ENCODE data around the gene JPH2. TPM values are rescaled to one million over a fixed set of nuclear protein-coding genes. Genes with fewer than 3 reads are reported as not detected.
"Not testable (repeated sequence)": the region's sequence is repeated elsewhere in the genome, so short reads cannot be mapped to it uniquely, and the experiment has no call there.

Gene JPH2
- total RNA-seq, 1 donor from 2014 or later: 188 TPM

DNA sequence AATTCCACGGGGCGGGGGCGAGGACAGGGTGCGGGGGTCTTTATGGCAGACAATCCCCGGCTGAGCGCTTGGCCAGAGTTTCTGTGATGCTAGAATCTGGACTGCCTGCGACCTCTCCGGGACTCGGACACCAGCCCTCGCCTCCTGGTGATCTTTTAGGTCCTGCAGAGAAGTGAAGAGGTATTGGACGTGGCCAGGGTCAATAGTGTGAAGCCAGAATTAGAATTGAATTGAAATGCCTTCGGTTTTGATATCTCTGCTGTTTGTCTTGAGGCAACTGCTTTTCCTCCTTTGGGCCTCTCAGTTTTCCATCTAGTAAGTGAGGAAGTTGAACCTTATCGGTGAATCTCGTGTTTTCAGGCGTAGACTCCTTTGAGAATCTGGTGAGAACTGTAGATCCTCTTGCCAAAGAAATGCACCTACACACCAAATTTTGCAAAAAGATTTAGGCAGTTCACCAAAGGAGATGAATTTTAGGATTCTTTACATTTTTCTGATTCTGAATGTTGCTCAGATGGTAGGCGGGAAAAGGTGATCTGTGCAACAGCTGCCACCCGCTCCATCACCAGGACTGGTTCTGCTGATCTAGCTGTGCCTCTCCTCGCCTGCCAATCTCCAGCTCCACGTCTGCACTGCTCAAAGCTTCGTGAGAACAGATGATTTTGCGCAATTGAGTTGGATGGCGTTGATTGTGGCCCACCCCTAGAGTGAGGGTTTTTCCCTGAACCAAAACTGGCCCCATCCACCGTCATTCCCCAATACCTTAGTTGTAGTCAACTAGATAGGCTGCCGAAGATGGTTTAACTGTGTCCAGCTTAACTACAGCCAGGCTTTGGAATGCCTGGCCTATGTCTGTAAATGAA is 24.4 kb upstream of the JPH2 start:
- peak; percentile 24 for DNase-seq

DNA sequence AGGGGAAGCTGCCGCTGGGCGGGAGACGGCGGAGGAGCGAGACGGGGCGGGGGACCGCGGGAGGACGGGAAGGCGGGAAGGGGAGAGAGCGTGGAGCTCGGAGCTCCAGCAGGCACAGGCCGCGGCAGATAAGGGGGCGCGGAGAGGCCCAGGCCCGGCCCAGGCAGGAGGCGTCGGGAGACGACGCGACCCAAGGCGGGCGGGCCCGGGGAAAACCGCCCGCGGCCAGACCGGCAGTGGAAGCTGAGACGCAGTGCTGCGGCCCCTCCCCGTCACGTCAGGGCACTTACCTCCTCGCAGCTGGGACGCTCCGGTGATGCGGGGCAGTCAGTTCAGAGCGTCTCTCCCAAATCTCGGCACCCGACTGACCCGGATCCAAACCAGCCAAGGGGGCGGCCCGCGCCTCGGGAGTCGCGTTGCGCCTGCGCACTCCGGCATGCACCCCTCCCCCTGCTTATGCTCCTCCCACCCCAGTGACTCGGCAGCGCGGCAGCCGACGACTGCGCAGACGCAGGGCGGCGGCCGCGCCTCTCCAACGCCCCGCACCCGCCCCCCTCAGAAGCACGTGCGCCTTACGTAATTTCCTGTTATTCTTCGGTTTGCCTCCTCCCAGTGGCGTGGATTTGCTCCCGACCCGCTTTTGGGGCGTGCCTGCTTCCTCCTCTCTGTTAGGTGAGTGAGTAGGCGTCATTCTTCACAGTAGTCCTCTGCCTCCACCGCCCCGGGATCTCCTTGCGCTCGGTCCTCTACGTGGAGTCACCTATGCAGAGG is 23.6 kb upstream of the JPH2 start, which contains the start of gene OSER1:
Gene OSER1 (minus strand): TSS at position 366 of the 771 bp plus-strand sequence. CDS start 3,814 bp downstream, outside the sequence.
- peak; percentile 99 for DNase-seq

DNA sequence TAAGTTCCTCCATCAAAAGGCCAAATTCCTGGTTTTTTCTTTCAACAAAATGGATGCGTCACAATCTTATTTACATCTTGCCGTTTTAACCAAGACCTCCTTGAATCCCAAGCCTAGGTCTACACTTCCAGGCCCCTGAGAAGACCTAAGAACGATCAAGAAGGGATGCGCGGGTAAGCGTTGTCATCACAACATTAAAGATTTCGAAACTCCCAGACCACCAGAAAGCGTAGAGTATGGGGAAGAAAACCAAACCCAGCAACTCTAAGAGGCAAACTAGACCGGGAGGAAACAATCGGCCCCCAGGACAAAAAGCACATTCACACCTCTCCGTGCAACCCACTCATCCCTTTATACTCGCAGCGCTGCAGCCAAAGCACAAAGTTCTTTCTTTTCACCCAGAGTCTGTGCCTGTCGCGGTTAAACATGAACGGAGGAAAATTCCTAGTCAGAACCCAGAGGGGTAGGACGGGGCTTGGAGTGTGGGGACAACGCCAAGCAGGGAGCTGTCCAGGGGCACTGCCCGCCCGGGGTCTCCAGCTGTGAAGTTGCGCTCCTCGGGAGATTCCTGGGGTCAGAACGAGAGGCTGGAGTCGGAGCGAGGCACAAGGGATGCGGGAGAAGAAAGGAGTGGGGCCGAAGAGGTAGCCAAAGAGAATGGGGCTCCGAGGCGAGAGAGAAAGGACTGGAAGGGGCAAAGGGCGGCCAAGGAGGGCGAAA is 22.9 kb upstream of the JPH2 start:
- DNase-seq: peak; percentile 41

DNA sequence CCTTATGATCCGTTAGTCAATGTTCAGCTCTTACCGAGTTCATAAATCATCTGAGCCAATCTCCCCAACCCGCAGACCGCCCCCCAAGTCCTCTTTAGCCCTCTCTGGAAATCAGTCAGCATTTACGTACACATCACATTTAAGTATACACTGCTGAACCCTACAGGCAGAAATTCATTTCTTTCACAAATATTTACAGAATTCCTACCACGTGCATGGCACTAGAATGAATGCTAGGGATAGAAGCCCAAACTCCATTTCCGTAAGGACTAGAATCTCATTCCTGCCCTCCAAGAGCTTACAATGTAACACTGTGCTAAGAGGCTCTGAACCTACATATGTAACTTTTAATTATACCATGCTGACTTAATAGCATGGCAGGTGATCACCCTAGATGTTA is 21.8 kb upstream of the JPH2 start:
- no peak for DNase-seq

DNA sequence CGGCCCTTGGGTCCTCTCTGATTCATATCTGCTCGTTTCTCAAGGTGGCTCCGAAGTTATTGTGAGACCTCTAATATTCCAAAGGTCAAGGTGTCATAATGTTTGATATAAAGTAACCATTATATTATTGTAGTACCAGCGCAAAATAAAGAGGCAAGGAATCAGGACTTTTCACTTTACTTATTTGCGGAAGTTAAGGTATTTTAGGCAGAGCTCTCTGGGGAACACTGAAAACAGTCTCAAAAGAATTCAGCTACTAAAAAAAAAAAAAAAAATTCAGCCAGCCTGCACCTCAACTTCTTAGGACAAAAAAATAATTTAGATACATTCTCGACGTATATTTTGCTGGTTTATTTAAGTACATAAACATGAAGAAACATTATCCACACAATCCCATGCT is 21.2 kb upstream of the JPH2 start:
- DNase-seq: no peak

DNA sequence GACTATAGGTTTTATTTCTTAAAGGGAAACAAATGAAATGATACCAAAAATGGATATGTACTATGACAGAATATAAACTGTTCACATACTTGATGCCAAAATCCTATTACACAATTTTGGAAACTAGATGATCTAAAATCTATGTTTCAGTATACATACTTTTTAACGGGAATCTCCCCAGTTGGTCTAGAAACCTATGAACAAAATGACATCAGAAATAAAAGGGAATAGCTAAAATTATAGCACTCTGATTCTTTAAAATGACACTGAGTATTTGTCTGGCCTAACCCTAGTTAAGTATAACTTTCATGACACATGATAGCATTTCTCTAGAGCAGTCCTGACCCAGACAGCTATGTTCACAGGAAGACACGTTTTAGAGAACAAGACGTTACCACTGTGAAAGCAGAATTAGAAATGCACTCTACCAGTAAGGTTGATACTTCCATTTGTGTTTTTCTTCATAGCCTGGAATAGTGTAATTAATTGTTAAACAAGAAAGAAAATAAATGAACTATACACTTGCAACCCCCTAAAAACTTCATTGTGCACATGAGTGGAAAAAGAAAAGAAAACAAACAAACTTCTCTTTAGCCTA is 20.2 kb upstream of the JPH2 start:
- DNase-seq: no peak

DNA sequence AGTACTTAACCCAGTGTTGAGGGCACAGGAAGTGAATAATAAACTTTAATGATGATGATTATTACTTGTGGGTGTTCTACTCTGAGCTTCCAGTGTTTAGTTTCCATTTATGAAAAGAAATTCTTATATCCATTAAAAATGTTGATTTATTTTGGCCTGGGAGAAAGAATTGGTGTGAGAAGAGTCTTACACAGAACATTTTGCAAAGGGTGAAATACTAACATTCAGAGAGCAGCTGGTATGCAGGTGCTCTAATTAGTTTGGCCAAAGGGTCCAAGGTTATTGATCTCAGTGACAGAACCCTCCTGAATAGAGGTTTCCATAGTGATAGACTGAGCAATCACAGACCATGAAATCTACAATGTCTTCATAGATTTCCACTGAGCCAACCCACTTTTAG is 19.1 kb upstream of the JPH2 start:
- no peak for DNase-seq

DNA sequence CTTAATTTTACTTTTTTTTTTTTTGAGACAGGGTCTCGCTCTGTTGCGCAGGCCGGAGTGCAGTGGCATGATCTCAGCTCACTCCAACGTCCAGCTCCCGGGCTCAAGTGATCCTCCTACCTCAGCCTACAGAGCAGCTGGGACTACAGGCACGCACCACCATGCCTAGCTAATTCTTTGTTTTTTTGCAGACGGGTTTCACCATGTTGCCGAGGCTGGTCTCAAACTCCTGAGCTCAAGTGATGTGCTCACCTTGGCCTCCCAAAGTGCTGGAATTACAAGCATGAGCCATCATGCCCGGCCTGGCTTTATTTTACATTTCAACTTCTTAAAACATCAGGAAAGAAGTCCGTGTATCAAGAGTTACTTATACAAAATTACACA is 17.8 kb upstream of the JPH2 start:
- no peak for DNase-seq

DNA sequence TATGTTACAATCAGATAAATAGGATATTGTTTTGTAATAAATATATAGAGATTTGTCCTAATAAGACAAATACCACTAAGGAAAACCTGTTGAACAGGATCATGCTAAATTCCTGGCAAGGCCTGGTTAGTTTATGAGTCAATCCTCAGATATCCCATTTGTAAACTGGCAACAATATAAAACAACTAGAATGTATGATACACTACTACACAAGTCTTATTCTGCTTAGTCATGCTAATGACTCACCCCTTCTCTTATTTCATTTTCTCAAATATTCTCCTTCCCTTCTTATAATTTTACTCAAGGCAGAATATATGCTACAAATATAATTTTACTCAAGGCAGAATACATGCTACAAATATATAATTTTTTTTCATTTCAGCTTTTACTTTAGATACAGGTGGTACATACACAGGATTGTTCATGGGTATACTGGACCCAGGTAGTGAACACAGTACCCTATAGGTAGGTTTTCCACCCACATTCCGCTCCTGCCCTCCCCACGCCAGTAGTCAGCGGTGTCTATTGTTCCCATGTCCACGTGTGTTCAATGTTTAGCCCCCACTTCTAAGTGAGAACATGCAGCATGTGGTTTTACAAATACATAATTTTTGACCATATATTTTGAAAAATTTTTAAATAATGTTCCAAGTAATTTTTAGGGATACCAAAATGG is 17.3 kb upstream of the JPH2 start:
- peak; percentile 15 for DNase-seq

DNA sequence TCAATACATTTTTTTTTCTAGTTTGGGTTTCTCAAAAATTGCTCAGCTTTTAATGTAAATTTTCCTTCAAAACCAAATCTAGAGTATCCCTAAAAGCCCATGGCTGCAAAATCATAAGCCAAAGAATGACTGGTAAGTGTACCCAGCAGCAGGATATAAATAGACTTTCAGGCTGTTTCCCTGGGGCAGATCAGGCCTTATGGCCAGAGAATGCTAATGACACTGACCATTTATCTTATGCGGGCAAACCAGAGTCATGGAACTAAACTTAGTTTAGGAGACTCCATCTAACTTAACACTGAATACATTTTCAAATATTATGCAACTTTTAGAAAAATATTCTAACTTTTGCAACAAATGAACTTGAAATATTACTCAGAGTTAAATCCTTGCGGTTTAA is 16.2 kb upstream of the JPH2 start:
- no peak for DNase-seq

DNA sequence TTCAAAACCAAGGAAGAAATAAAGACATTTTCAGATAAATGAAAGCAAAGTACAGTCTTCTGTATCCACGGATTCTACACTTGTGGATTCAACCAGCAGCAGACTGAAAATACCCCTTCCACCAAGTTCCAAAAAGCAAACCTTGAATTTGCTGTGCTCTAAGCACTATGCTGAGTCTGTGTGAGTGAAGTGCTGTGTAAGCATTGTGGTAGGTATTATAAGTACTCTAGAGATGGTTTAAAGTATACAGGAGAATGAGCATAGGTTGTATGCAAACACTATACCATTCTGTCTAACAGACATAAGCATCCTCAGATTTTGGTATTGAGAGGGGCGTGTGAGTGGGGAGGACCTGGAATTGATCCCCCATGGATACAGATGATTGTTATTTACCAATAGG is 14.0 kb upstream of the JPH2 start:
- no peak for DNase-seq

DNA sequence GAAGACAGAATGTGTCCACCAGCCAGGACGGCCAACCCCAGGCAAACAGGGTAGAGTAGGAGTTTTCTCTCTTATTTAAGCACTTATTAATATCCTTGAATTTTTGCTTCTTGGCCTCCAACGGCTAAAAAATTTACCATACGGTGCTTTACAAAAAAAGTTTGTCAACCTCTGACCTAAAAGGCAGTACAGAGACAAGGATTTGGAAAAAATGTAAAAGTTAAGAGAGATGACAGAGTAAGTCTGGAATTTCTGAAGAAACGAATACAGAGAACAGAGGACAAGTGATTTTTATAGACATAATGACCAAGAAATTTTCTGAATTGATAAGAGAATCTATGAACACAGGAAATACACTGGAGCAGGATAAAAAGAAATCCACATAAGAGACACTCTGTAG is 13.4 kb upstream of the JPH2 start:
- DNase-seq: no peak

DNA sequence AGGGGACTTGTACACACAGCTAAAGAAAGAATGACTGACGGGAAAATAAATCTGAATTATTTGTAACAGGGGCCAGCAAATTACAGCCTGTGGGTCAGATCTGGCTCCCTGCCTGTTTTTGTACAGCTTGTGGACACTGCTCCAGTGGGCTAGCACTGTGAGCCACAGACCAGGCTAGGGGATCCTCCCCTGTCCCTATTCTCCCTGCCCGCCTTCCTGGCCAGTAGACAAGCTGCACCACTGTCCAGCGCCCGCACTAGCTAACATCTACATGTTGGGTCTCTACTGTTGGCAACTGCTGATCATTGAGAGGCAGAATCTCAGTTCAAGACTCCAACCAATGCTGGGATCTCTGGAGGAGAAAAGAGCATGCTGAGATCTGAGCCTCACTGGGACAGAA is 12.9 kb upstream of the JPH2 start:
- no peak for DNase-seq

DNA sequence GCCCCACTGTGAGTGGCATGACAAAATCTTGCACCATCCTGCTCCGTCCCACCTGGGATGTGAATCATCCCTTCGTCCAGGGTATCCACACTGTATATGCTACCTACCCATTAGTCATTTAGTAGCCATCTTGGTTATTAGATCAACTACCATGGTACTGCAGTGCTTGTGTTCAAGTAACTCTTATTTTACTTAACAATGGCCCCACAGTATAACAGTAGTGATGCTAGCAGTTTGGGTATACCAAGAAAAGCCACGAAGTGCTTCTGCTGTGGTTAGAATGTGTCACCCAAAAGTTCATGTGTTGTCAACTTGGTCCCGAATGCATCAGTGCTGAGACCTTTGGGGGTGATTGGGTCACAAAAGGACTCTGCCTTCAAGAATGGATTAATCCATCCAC is 11.9 kb upstream of the JPH2 start:
- no peak for DNase-seq

DNA sequence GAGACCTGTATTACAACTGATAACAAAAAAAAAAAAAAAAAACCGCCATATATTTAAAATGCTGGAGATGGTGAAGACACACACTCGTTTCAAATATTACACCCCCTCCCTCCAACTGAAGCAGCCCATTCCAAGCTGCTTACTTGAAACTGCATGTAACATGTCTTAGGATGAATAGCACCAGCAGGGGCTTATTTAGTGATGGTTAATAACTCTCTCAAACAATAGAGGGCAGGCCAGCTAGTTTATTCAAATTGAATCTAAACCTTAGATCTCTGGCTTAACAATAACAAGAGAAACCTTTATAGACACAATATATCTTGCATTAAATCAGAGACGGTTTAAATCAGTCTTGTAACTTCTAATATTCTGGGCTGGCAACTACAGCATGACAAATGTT is 9.3 kb upstream of the JPH2 start:
- no peak for DNase-seq

DNA sequence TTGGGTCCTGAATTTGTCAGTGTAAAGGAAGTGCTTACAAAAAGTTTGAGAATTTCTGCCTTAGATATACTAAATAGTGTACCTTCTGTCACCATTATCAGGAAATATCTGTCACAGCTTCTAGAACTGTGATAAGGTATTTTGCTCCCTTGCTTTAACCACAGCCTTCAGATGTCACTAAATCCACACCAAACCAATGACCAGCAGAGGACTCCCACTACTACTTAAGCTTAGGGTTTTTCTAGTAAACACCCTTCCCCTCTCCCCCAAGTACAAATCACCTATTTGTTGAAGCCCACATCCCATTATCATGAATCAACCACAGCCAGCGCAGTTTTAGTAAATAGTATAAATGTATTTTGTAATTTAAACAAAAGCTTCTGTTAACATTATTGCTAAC is 8.6 kb upstream of the JPH2 start:
- DNase-seq: no peak

DNA sequence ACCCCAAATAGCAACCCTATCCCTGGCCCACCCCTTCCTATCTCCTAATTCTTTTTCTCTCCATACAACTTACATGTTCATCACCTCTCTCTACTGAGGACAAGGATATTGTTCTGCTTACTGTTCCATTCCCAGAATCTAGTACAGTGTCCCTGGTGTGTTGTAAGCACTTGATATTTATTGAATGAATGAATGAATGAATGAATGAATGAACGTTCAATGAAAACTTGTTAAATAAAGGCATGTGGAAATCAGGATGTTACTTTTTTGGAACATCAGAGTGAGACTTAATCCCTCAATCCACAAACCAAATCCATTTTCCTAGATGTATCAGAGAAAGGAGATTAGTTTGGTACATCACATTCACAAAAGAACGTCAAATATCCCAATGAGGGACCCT is 6.8 kb upstream of the JPH2 start:
- DNase-seq: no peak

DNA sequence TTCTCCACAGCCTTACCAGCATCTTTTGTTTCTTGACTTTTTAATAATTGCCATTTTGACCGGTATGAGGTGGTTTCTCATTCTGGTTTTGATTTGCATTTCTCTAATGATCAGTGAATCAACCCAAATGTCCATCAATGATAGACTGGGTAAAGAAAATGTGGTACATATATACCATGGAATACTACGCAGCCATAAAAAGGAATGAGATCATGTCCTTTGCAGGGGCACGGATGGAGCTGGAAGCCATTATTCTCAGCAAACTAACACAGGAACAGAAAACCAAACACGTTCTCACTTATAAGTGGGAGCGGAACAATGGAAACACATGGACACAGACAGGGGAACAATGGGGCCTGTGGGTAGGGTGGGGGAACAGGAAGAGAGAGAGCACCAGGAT is 4.7 kb upstream of the JPH2 start:
- not testable (repeated sequence) for DNase-seq

DNA sequence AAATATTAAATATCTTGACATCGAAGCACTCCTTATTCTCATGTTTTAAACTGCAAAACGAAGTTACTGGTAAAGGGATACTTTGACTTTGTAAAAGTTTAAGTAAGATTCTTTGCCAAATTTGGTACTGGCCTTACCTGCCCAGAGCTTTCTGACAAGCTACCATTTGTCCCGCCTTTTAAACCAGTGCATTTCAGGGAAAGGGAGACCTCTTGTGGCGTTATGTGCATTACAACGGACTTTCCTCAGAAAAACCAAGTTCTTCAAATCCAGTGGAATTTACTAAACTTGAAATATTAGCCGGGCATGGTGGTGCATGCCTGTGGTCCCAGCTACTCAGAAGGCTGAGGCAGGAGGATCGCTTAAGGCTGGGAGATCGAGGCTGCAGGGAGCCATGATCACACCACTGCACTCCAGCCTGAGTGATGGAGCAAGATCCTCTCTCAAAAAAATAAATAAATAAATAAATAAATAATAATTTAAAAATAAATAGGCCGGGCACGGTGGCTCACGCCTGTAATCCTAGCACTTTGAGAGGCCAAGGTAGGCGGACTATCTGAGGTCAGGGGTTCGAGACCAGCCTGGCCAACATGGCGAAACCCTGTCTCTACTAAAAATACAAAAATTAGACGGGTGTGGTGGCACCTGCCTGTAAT is 3.3 kb upstream of the JPH2 start:
- peak; percentile 90 for DNase-seq

DNA sequence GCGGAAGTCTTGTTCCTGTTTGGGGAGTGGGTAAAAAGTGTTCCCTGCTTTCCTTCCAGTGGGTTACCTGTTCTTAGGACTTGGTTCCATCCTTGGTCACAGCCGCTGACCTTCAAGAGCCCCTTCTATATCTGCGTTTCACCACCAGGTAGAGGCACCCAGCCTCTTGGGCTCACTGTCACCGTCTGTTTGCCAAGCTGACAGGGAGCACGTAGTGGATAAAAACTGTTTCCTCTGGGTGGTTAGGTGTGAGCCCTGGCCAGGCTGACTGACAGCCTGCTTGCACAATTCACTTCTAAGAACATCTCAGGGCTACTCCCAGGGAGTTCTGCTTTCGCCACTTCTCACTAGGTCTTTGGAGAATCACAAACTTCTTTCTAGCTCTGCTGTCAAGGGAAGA is 1.8 kb upstream of the JPH2 start:
- no peak for DNase-seq
